ENCODE measurements around the gene MOB4. TPM values are rescaled to one million over a fixed set of nuclear protein-coding genes. Genes with fewer than 3 reads are reported as not detected.

Gene MOB4
- total RNA-seq, 1 experiment from 2014 or later: 31.1 TPM

DNA sequence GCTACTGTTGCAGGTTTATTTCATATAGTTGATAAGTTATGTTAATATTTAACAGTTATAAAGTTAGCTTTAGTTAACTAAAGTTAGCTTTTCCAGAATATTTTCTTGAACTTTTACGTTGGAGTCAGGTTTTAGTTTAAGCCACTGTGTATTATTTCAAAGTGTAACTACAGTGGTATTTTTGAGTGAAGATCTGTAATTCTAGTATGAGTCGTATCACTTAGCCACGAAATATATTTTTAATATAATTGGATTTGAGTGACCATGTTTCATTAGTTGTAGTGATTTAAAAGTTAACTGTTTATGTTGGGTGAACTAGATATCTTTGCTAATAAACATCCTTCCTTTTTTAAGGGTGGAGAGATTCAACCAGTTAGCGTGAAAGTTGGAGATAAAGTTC is 13.2 kb upstream of the MOB4 start:
- no peak for DNase-seq
- Mint-ChIP-seq H3K27me3 (ENCODE audit: insufficient read depth, unreplicated experiment) (no peaks in the 10 kb centered on the region), H3K27ac (ENCODE audit: unreplicated experiment) (peak overlapping the region; percentile 49), H3K4me1 (ENCODE audit: low read depth, unreplicated experiment) (peaks cover 7% of the 10 kb centered on the region), H3K9me3 (ENCODE audit: unreplicated experiment) (no peaks in the 10 kb centered on the region), H3K4me3 (ENCODE audit: unreplicated experiment) (peak overlapping the region; percentile 95), H3K36me3 (ENCODE audit: insufficient read depth, unreplicated experiment) (peaks cover 80% of the 10 kb centered on the region)
- TF ChIP-seq, protein P1, sequence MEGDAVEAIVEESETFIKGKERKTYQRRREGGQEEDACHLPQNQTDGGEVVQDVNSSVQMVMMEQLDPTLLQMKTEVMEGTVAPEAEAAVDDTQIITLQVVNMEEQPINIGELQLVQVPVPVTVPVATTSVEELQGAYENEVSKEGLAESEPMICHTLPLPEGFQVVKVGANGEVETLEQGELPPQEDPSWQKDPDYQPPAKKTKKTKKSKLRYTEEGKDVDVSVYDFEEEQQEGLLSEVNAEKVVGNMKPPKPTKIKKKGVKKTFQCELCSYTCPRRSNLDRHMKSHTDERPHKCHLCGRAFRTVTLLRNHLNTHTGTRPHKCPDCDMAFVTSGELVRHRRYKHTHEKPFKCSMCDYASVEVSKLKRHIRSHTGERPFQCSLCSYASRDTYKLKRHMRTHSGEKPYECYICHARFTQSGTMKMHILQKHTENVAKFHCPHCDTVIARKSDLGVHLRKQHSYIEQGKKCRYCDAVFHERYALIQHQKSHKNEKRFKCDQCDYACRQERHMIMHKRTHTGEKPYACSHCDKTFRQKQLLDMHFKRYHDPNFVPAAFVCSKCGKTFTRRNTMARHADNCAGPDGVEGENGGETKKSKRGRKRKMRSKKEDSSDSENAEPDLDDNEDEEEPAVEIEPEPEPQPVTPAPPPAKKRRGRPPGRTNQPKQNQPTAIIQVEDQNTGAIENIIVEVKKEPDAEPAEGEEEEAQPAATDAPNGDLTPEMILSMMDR (IDR thresholded peaks at IDR 0.05; ENCODE audit: insufficient read depth in 1 of 2, low read depth in 1 of 2, low read length in 1 of 2, severe bottlenecking in 1 of 2, unreplicated experiment in 1 of 2): no peak
- intact Hi-C loops (cut with micrococcal nuclease; ENCODE audit: unreplicated experiment): loop anchor here (5.0 kb wide), 1 partner anchor 205 kb away; the partner anchor contains the start of gene MARS2
- Histone ChIP-seq H3K36me3 (ENCODE audit: control insufficient read depth, insufficient read depth, low read length) (peaks cover 4% of the 10 kb centered on the region), H3K4me3 (ENCODE audit: low read depth, low read length) (no peak overlapping the region), H3K9me3 (no peaks in the 10 kb centered on the region), H3K27me3 (replicated peaks; ENCODE audit: control insufficient read depth, insufficient read depth, low read length) (no peaks in the 10 kb centered on the region), H3K4me1 (peaks cover 20% of the 10 kb centered on the region)
- POLR2A ChIA-PET: no interaction called here
- CTCF ChIA-PET: no interaction called here
- BruUV-seq (replicated peaks): no TSS peak

DNA sequence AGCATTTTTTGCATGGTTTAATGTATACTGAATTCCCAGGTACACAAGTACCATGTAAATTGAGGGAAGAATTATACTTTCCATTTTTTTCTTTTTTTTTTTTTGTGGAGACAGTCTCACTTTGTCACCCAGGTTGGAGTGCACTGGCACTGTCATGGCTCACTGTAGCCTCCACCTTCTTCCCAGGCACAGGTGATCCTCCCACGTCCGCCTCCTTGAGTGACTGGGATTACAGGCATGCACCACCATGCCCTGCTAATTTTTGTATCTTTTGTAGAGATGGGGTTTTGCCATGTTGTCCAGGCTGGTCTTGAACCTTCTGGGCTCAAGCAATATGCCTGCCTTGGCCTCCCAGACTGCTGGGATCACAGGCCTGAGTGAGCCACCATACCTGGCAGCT is 11.9 kb upstream of the MOB4 start:
- POLR2A ChIA-PET: interaction anchor here (0.6 kb wide), 1 partner anchor 10 kb away, joined by 4 read pairs; no protein-coding TSS in a partner anchor
- Histone ChIP-seq H3K36me3 (ENCODE audit: control insufficient read depth, insufficient read depth, low read length) (peaks cover 4% of the 10 kb centered on the region), H3K27me3 (replicated peaks; ENCODE audit: control insufficient read depth, insufficient read depth, low read length) (no peaks in the 10 kb centered on the region), H3K4me3 (ENCODE audit: low read depth, low read length) (no peak overlapping the region), H3K9me3 (no peaks in the 10 kb centered on the region), H3K4me1 (peaks cover 16% of the 10 kb centered on the region)
- Mint-ChIP-seq H3K4me3 (ENCODE audit: unreplicated experiment) (no peak overlapping the region), H3K36me3 (ENCODE audit: insufficient read depth, unreplicated experiment) (peaks cover 67% of the 10 kb centered on the region), H3K4me1 (ENCODE audit: low read depth, unreplicated experiment) (peaks cover 7% of the 10 kb centered on the region), H3K27ac (ENCODE audit: unreplicated experiment) (no peak overlapping the region), H3K9me3 (ENCODE audit: unreplicated experiment) (no peaks in the 10 kb centered on the region), H3K27me3 (ENCODE audit: insufficient read depth, unreplicated experiment) (no peaks in the 10 kb centered on the region)
- BruUV-seq (replicated peaks): no TSS peak
- CTCF ChIA-PET: no interaction called here
- TF ChIP-seq, protein P1 (IDR thresholded peaks at IDR 0.05; ENCODE audit: insufficient read depth in 1 of 2, low read depth in 1 of 2, low read length in 1 of 2, severe bottlenecking in 1 of 2, unreplicated experiment in 1 of 2): no peak
- intact Hi-C loops (cut with micrococcal nuclease; ENCODE audit: unreplicated experiment): loop anchor here (5.0 kb wide), 1 partner anchor 203 kb away; the partner anchor contains the start of gene MARS2
- no peak for DNase-seq

DNA sequence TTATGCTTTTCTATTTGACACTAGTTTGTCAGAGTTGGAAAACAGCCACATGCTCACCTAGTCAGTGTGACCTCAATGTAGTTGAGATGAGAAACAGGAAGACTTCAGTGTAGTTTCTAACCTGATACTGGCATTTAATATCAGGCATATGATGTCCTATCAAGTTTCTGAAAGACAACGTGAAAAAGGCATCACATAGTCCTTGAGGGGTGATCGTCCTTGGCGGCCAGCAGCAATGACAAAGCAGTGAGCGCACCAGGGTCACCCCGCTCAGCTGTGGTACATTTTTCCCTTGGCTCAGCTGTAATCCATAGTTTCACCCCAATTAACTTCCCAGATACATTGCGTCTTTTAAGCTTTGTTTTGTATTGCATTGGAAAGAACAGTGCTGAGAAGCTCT is 11.4 kb upstream of the MOB4 start:
- intact Hi-C loops (cut with micrococcal nuclease; ENCODE audit: unreplicated experiment): loop anchor here (5.0 kb wide), 1 partner anchor 203 kb away; the partner anchor contains the start of gene MARS2
- Histone ChIP-seq H3K4me3 (ENCODE audit: low read depth, low read length) (no peak overlapping the region), H3K4me1 (peaks cover 16% of the 10 kb centered on the region), H3K9me3 (no peaks in the 10 kb centered on the region), H3K27me3 (replicated peaks; ENCODE audit: control insufficient read depth, insufficient read depth, low read length) (no peaks in the 10 kb centered on the region), H3K36me3 (ENCODE audit: control insufficient read depth, insufficient read depth, low read length) (peaks cover 4% of the 10 kb centered on the region)
- no peak for DNase-seq
- CTCF ChIA-PET: no interaction called here
- Mint-ChIP-seq H3K4me3 (ENCODE audit: unreplicated experiment) (no peak overlapping the region), H3K36me3 (ENCODE audit: insufficient read depth, unreplicated experiment) (peaks cover 62% of the 10 kb centered on the region), H3K27me3 (ENCODE audit: insufficient read depth, unreplicated experiment) (no peaks in the 10 kb centered on the region), H3K9me3 (ENCODE audit: unreplicated experiment) (no peaks in the 10 kb centered on the region), H3K27ac (ENCODE audit: unreplicated experiment) (no peak overlapping the region), H3K4me1 (ENCODE audit: low read depth, unreplicated experiment) (peaks cover 7% of the 10 kb centered on the region)
- no TSS peak for BruUV-seq (replicated peaks)
- POLR2A ChIA-PET: interaction anchor here (0.6 to 0.8 kb wide), 2 partner anchors 9 to 51 kb away, joined by 4 to 5 read pairs; partner anchors contain the start of gene COQ10B
- TF ChIP-seq, protein P1 (IDR thresholded peaks at IDR 0.05; ENCODE audit: insufficient read depth in 1 of 2, low read depth in 1 of 2, low read length in 1 of 2, severe bottlenecking in 1 of 2, unreplicated experiment in 1 of 2): no peak
